Measurements from ENCODE around the gene TCERG1L.

DNA sequence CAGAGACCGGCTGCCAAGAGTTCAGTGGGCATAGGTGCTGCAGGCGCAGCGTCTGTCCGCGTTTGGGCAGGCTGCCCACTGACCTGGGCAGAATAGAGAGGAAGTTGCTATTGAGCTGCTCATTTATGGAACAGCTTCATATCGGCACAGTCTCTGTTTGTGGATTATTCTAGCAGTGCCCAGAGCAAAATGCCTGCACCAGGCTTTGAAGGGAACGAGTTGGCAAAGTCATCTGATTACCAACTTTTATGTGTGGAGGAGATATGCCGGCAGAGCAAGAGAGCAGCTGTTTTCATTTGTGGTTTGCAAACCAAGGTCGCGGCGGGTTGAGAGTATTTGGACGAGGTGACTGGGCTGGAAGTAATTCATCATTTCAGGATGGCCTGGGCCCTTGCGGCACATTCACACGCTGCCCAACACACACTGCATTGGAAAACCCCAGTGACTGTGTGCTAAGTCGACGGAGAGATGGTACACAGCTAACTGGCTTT is 228.5 kb downstream of the TCERG1L start:
- TF ChIP-seq, protein P1, sequence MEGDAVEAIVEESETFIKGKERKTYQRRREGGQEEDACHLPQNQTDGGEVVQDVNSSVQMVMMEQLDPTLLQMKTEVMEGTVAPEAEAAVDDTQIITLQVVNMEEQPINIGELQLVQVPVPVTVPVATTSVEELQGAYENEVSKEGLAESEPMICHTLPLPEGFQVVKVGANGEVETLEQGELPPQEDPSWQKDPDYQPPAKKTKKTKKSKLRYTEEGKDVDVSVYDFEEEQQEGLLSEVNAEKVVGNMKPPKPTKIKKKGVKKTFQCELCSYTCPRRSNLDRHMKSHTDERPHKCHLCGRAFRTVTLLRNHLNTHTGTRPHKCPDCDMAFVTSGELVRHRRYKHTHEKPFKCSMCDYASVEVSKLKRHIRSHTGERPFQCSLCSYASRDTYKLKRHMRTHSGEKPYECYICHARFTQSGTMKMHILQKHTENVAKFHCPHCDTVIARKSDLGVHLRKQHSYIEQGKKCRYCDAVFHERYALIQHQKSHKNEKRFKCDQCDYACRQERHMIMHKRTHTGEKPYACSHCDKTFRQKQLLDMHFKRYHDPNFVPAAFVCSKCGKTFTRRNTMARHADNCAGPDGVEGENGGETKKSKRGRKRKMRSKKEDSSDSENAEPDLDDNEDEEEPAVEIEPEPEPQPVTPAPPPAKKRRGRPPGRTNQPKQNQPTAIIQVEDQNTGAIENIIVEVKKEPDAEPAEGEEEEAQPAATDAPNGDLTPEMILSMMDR (IDR thresholded peaks at IDR 0.05) = no peak
- no peak for TF ChIP-seq POLR2A (IDR thresholded peaks at IDR 0.05)
- no peak for TF ChIP-seq POLR2AphosphoS5 (IDR thresholded peaks at IDR 0.05; ENCODE audit: insufficient read depth in 1 of 2, low read depth in 1 of 2)
